Stimulated activated CD8-positive, alpha-beta memory T cell treated with anti-CD3 and anti-CD28 coated beads, Interleukin-7, amount 100 ng/mL, for 48 hours (primary cell): ENCODE data around the gene DPF3.

Source experiments
- DNase-seq, 2 donors: peaks; one replicate each; pipeline ENCODE4 v3.0.0-alpha.2; 2020; ENCODE audit warnings: low read depth in 1 of 2; ENCODE audit errors: extremely low read depth in 1 of 2

Gene DPF3

DNA sequence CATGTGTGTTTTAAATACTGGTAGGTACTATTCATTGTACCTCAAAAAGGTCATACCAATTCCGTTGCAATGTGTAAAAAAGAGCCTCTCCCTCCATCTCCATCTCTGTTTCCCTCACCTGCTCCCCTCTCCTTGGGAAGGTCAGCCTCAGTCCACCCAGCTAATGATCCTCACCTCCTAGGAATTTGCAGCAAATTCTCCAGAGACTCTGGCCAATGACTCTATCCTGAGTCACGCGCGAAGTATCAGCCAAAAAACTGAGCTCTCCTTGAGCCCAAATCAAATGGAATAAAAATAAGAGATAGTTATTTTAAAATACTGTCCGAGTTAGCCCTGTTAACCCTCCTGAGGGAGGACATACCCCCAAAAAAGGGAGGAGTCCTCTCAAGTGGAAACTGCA lies 148.4 kb downstream of the DPF3 start:
- DNase-seq = no peak

DNA sequence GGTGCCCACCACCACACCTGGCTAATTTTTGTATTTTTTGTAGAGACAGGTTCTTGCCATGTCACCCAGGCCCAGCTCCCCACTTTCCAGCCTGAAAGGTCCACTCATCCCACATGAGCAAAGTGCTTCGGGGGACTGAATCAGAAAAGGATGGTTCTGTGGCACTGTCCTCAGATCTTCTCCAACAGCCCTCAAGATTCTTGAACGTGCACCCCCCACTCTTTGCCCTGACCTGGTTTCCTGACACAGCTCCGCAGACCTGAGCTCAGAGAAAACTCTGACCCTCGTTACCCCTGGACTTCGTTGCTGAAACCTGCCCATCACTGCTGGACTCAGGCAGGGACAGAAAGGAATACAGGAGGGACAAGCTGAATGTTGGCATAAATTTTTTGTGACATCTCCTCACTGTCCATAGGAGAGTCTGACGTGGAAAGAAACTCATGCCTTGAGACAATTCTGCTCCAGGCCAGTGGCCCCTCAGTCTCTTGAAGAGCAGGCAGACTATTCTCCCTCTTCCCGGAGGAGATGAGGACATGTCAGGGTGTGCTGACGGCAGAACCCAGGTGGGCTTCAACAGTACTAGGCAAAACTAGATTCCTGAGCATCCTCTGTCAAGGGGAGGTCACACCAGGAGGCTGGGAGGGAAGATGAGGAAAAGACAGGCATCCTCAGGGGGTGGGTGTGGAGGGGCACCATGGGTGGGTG lies 149.3 kb downstream of the DPF3 start:
- DNase-seq = no peak

GRCh38 chr14:72743626-72744025 lies 150.3 kb downstream of the DPF3 start:
- no peak for DNase-seq

GRCh38 chr14:72742838-72743195 lies 151.1 kb downstream of the DPF3 start:
- DNase-seq = no peak

GRCh38 chr14:72742118-72742837 lies 151.6 kb downstream of the DPF3 start:
- DNase-seq = no peak

DNA sequence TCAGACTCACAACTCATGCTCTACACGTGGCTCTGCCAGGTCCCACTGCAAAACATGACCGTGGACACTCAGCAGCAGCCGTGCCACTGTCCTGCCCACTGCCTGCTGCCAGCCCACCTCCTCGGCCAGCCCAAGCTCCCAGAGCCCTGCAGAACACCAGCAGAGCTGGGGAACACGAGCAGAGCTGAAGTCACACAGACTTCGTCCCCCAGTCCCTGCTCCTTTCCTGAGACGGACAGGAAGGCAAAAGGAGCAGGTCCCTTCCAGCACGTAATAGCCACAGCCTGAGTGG lies 152.1 kb downstream of the DPF3 start:
- no peak for DNase-seq

- DNase-seq = no peak
Observed at GRCh38 chr14:72740966-72741825, 152.7 kb downstream of the DPF3 start.

GRCh38 chr14:72740504-72740961 lies 153.4 kb downstream of the DPF3 start:
- DNase-seq = no peak

- DNase-seq = no peak
Observed at GRCh38 chr14:72739446-72740405, 154.2 kb downstream of the DPF3 start.

GRCh38 chr14:72738161-72738611 lies 155.7 kb downstream of the DPF3 start:
- no peak for DNase-seq

- no peak for DNase-seq
Observed at GRCh38 chr14:72737560-72737943, 156.3 kb downstream of the DPF3 start.

- no peak for DNase-seq
Observed at GRCh38 chr14:72736786-72737559, 156.9 kb downstream of the DPF3 start.

- DNase-seq = no peak
Observed at GRCh38 chr14:72736308-72736707, 157.6 kb downstream of the DPF3 start.

- no peak for DNase-seq
Observed at GRCh38 chr14:72732022-72732780, 161.7 kb downstream of the DPF3 start.

GRCh38 chr14:72731252-72732020 lies 162.5 kb downstream of the DPF3 start:
- no peak for DNase-seq

GRCh38 chr14:72730468-72730867 lies 163.4 kb downstream of the DPF3 start:
- DNase-seq = no peak

GRCh38 chr14:72726444-72726843 lies 167.5 kb downstream of the DPF3 start:
- no peak for DNase-seq

GRCh38 chr14:72723858-72724530 lies 169.9 kb downstream of the DPF3 start:
- DNase-seq = no peak
